Activated effector memory CD4-positive, alpha-beta T cell treated with Interleukin-2 at 50 U/mL for 16 hours (primary cell): ENCODE results near the gene KLF12.

Experiments
- DNase-seq: peaks from one replicate; pipeline ENCODE4 v3.0.0-alpha.2; 2020

KLF12 gene

DNA sequence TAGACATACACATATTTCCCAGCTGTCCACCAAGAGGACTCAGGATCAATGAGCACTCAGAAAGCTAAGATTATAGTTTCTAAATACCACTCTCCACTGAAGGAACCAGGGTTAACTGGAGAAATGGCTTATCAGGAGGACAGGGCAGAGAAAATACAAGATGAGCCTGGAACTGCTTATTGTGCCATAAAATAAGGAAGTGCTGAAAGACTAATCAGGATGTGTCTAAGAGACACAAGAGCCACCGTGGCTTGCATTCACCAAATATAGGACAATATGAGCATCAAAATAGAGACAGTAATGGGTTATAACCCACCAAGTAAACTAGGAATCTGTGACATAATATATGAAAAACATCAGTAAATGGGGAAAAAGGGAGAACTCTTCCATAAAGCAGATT lies 32.8 kb downstream of the KLF12 start:
- DNase-seq, result no peak

DNA sequence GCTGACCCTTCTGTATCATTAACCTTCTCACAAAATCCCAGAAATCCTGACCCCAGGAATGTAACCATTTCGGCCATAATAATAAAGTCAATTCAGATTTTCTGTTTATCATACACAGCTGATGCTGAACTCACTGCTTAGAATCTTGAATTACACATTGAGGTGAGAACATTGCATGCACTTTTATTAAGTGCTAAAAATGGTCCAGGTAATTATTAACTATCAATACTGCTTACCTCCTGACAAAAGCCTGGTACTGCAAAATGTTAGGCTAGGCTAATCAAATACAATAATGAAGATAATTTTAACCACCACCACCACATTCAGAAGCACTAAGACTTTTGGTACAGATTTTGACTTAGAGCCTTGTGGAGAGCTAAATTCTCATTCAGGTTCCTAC lies 36.1 kb downstream of the KLF12 start:
- no peak for DNase-seq

DNA sequence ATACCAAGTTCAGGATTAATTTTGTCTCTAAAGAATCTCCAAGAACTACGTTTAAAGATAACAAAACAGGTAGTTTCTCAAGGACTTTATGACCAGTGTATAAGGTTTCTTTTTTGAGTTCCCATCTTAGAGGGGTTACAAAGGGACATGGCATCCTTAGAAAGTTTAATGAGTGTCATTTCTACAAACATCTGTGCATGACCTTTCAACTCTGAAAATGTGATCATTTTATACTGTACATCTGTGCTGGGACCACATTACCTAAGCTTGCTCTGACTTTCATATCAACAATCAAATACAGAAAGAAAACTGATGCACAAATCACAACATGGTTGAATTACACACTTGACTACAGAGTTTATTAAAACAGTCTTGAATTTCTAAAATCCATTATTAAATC lies 37.1 kb downstream of the KLF12 start:
- DNase-seq, result no peak

DNA sequence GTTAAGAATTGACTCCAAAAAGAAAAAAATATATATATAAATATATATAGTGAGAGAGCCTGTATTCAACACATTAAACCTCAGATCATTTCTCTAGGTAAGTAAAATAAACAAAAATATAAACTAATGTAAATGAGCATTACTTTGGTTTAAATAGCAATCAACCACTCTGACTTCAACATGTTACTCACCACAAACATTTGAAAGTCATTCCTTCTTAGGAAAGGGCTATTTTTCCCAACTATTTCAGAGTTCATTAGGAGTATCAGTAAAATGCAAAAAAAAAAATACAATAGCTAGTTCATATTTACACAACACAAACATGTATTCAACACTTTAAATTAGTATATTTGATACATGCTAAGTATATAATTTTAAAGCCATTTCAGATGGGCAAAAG lies 40.5 kb downstream of the KLF12 start:
- DNase-seq, result no peak

DNA sequence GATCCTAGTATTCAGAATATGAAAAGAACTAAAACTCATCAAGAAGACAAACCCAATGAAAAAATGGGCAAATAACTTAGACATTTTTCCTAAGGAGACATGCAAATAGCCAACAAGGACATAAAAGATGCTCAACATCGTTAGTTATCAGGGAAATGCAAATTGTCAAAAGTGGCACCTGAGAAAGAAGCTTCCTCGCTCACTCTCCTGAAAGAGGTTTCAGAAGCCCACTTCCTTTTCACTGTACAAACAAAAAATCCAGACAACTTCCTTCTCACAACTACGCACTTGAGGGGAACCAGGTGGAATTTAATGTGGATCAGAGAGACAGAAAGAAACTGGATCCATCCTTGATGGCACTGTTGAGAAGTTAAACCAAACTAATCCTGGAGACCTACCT lies 41.5 kb downstream of the KLF12 start:
- DNase-seq, result no peak

DNA sequence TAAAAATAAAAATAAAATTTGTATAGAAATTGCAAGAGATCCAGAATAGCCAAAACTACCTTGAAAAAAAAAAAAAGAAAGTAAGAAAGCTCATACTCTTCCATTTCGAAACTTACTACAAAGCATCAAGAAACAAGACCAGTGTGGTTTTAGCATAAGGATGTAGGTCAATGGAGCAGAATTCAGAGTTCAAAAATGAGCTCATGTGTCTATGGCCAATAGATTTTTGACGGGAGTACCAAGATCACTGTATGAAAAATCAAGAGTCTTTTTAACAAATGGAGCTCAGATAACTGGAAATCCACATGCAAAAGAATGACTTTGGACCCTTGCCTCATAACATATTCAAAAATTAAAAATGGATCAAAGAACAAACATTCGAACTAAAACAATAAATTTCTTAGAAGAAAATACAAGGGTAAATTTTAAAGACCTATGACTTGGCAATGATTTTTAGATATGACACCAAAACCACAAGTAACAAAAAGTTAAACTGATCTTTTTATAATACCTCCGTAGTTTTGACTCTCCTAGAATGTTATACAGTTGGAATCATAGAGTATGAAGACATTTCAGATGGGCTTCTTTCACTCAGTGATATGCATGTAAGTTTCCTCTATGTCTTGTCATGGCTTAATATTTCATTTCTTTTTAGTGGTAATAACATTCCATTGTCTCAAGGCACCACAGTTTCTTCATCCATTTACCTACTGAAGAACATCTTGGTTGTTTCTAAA lies 43.2 kb downstream of the KLF12 start:
- no peak for DNase-seq

DNA sequence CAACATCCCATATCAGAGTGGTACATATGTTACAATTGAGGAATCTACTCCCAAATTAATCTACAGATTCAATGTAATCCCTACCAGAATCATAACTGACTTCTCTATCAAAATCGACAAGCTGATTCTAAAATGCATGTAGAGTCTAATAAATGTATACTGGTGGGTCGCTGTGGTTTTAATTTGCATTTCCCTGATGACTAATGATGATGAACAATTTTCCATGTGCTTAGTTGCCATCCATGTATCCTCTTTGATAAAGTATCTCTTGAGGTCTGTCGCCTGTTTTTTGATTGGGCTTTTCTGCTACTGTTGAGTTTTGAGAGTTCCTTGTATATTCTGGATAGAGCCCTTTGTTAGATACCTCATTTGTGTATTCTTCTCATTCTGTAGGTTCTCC lies 43.8 kb downstream of the KLF12 start:
- no peak for DNase-seq

DNA sequence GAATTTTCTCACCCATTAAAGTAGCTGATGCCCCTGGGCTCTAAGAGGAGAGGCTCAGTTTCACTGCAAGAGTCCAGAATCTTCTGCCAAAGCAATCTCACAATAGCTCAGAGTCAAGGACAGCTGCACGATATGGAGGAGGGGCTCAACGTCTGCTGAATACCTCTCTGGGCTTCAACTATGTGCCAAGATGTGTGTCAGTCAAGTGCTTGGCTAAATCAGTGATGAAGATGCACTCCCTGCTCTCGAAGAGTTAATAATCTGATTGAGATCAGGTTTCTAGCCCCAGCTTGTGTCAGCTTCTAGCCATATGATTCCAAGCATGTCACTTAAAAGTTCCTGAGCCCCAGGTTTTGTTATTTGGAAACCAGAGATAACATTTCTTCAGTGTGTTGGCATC lies 46.8 kb downstream of the KLF12 start:
- no peak for DNase-seq
